GM18868 (cell line): ENCODE results near the gene NRAS.

Source experiments
- ATAC-seq: cut with Tn5 transposase; IDR thresholded peaks from one replicate; pipeline ENCODE4 v1.9.1; 2021; ENCODE audit warnings: mild to moderate bottlenecking, moderate library complexity; ENCODE audit not compliant: unreplicated experiment

Gene NRAS

GRCh38 chr1:114728553-114728952 is 12.0 kb upstream of the NRAS start:
- no peak for ATAC-seq

GRCh38 chr1:114725230-114725629 is 8.7 kb upstream of the NRAS start:
- no peak for ATAC-seq

GRCh38 chr1:114723915-114724314 is 7.3 kb upstream of the NRAS start:
- no peak for ATAC-seq

GRCh38 chr1:114723457-114723856 is 6.9 kb upstream of the NRAS start:
- ATAC-seq: no peak

GRCh38 chr1:114720492-114720891 is 3.9 kb upstream of the NRAS start:
- no peak for ATAC-seq

- no peak for ATAC-seq
These were observed 2.8 kb upstream of the NRAS start for GRCh38 chr1:114719424-114719787.

GRCh38 chr1:114718661-114719423 is 2.3 kb upstream of the NRAS start:
- ATAC-seq: no peak

- peak; percentile 8 for ATAC-seq
These were observed 643 bp downstream of the NRAS start for GRCh38 chr1:114715952-114716303.

- ATAC-seq: no peak
These were observed 3.6 kb downstream of the NRAS start for GRCh38 chr1:114712977-114713376.

GRCh38 chr1:114710360-114710759 is 6.2 kb downstream of the NRAS start:
- no peak for ATAC-seq

GRCh38 chr1:114707604-114708003 is 9.0 kb downstream of the NRAS start:
- ATAC-seq: no peak

- no peak for ATAC-seq
These were observed 13.3 kb downstream of the NRAS start for GRCh38 chr1:114703242-114703641.

- ATAC-seq: peak; percentile 88
These were observed 13.8 kb downstream of the NRAS start for GRCh38 chr1:114702737-114703136.

GRCh38 chr1:114701931-114702330 is 14.6 kb downstream of the NRAS start:
- ATAC-seq: no peak

GRCh38 chr1:114700036-114700600 is 16.5 kb downstream of the NRAS start:
- no peak for ATAC-seq

- ATAC-seq: no peak
These were observed 19.8 kb downstream of the NRAS start for GRCh38 chr1:114696810-114697209.

- no peak for ATAC-seq
These were observed 21.0 kb downstream of the NRAS start, which contains the start of gene AMPD1 for GRCh38 chr1:114695430-114696058. TSS of gene AMPD1 (minus strand) at chr1:114695546. CDS start at chr1:114695471, 75 bp downstream.

GRCh38 chr1:114694540-114695310 is 21.8 kb downstream of the NRAS start:
- no peak for ATAC-seq

- ATAC-seq: no peak
These were observed 23.6 kb downstream of the NRAS start for GRCh38 chr1:114692947-114693346.

- ATAC-seq: no peak
These were observed 25.5 kb downstream of the NRAS start for GRCh38 chr1:114691061-114691460.

- ATAC-seq: no peak
These were observed 26.4 kb downstream of the NRAS start for GRCh38 chr1:114690148-114690547.

GRCh38 chr1:114688526-114688925 is 28.0 kb downstream of the NRAS start:
- no peak for ATAC-seq
